WERI-Rb-1 (cell line): Measurements from ENCODE around the gene PITPNC1.
"Not testable (repeated sequence)": the region's sequence is repeated elsewhere in the genome, so short reads cannot be mapped to it uniquely, and the experiment has no call there.

Experiments
- DNase-seq: peaks from one replicate; pipeline ENCODE4 v3.0.0-alpha.2; 2020
- H3K27ac ChIP-seq: fragments of 250-450 bp; sonication (Bioruptor Pico); 2 replicates; pipeline ENCODE4 v1.5.1; 2020; ENCODE audit warnings: mild to moderate bottlenecking, moderate library complexity
- H3K27me3 ChIP-seq: fragments of 250-450 bp; sonication (Bioruptor Pico); 2 replicates; pipeline ENCODE4 v1.5.1; 2021; ENCODE audit warnings: mild to moderate bottlenecking, low read depth, moderate library complexity; ENCODE audit not compliant: insufficient read depth, severe bottlenecking
- H3K36me3 ChIP-seq: fragments of 250-450 bp; sonication (Bioruptor Pico); 2 replicates; pipeline ENCODE4 v1.5.1; 2020; ENCODE audit warnings: mild to moderate bottlenecking, moderate library complexity
- H3K4me3 ChIP-seq: 2 replicates; pipeline ENCODE4 v1.5.1; 2011; ENCODE audit warnings: low read depth, mild to moderate bottlenecking, control low read depth, low read length
- H3K9me3 ChIP-seq: fragments of 250-450 bp; sonication (Bioruptor Pico); 2 replicates; pipeline ENCODE4 v1.5.1; 2021; ENCODE audit warnings: mild to moderate bottlenecking, moderate library complexity; ENCODE audit not compliant: severe bottlenecking
- TF ChIP-seq, protein P1 (sequence below): IDR thresholded peaks from 2 replicates; pipeline ENCODE4 v1.5.1; 2011; ENCODE audit warnings: low read depth, mild to moderate bottlenecking, control low read depth, inconsistent platforms, low read length

The PITPNC1 gene

DNA sequence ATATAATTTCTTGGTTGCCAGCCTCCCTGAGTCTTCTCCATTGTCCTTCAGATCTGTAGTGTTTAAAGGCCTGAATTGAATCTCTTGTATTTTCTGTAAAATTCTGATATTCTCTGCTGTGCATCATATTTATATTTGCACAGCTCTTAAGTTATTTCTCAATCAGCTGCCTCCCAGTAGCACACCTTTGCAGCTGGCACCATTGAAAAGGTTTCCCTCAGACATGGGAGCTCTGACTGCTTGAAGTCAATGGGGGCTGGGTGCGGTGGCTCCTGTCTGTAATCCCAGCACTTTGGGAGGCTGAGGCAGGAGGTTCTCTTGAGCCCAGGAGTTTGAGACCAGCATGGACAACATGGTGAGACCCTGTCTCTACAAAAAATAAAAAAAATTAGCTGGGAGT, 40.4 kb downstream of the PITPNC1 start:
- no peak overlapping the region for H3K27ac ChIP-seq
- H3K4me3 ChIP-seq = no peak overlapping the region
- TF ChIP-seq, protein P1, sequence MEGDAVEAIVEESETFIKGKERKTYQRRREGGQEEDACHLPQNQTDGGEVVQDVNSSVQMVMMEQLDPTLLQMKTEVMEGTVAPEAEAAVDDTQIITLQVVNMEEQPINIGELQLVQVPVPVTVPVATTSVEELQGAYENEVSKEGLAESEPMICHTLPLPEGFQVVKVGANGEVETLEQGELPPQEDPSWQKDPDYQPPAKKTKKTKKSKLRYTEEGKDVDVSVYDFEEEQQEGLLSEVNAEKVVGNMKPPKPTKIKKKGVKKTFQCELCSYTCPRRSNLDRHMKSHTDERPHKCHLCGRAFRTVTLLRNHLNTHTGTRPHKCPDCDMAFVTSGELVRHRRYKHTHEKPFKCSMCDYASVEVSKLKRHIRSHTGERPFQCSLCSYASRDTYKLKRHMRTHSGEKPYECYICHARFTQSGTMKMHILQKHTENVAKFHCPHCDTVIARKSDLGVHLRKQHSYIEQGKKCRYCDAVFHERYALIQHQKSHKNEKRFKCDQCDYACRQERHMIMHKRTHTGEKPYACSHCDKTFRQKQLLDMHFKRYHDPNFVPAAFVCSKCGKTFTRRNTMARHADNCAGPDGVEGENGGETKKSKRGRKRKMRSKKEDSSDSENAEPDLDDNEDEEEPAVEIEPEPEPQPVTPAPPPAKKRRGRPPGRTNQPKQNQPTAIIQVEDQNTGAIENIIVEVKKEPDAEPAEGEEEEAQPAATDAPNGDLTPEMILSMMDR = no peak
- peaks cover 6% of the 10 kb centered on the region for H3K9me3 ChIP-seq
- DNase-seq = no peak
- no peaks in the 10 kb centered on the region for H3K27me3 ChIP-seq
- H3K36me3 ChIP-seq = no peaks in the 10 kb centered on the region

DNA sequence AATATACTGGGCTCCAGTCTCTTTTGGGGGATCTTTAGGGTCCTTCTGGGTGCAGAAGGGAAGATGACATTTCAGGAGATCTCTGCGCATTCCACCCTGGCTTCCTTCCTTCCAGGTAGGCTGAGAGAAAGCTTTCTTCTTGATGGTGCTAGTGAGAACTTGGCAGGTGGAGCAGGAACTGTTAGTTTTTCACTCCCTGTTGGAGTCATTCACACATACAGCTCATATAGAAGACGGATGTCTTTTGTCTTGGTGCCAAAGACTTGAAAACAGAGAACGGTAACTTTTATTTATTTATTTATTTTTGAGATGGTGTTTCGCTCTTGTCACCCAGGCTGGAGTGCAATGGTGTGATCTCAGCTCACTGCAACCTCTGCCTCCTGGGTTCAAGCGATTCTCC, 43.9 kb downstream of the PITPNC1 start:
- Histone ChIP-seq H3K27me3 (no peaks in the 10 kb centered on the region), H3K27ac (no peak overlapping the region), H3K36me3 (no peaks in the 10 kb centered on the region), H3K4me3 (no peak overlapping the region), H3K9me3 (no peaks in the 10 kb centered on the region)
- TF ChIP-seq, protein P1 = no peak
- DNase-seq = no peak

DNA sequence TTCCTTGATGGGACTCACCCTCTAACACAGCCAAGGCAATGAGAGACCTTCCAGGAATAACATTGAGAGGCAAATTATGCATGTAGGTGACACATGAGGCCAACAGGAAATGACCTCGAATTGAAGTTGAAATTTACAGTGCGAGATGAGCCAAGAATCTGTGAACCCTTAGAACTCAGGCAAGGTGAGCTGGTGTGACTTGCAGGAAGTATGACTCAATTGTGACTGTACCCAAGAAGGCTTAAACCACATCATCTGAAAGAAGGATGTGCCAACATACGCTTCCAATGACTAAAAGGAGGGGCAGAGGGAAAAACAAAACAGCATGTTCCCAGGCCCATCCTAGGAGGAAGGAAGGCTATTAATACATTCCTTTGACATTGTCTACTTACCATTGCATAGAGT, 44.8 kb downstream of the PITPNC1 start:
- H3K4me3 ChIP-seq = no peak overlapping the region
- H3K27ac ChIP-seq = no peak overlapping the region
- no peaks in the 10 kb centered on the region for H3K9me3 ChIP-seq
- DNase-seq = no peak
- H3K27me3 ChIP-seq = no peaks in the 10 kb centered on the region
- TF ChIP-seq, protein P1 = no peak
- H3K36me3 ChIP-seq = no peaks in the 10 kb centered on the region

DNA sequence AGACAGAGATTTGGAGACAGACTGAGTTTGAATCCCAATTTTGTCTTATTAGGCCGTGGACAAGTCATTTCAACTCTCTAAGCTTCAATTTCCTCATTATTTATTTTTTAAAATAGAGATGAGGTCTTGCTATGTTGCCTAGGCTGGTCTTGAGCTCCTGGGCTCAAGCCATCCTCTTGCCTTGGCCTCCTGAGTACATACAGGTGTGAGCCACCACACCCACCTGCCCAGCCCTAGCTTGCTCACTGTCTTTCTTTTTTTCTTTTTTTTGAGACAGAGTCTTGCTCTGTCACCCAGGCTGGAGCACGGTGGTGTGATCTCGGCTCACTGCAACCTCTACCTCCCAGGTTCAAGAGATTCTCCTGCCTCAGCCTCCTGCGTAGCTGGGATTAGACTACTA, 45.2 kb downstream of the PITPNC1 start:
- not testable (repeated sequence) for H3K27me3 ChIP-seq, DNase-seq, H3K36me3 ChIP-seq, H3K9me3 ChIP-seq, H3K4me3 ChIP-seq, H3K27ac ChIP-seq

DNA sequence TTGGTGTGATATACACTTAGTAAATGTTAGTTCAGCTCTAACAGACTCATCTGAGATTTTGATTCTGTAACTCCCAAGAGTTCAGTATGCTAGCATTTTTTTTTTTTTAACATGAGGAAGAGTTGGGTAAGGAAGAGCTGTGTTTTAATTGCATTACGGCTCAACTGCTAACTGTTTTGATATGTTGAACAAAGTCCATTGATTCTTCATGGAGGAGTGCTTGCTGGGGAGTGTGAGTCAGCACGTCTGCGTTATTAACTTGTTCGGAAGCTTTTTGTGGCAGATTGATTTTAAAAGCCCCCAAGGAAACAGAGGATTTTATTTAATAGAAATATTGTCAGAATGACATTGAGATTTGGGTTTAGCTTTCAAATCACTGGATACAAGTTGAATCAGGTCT, 45.8 kb downstream of the PITPNC1 start:
- Histone ChIP-seq H3K9me3 (no peaks in the 10 kb centered on the region), H3K27me3 (no peaks in the 10 kb centered on the region), H3K4me3 (no peak overlapping the region), H3K27ac (no peak overlapping the region), H3K36me3 (no peaks in the 10 kb centered on the region)
- TF ChIP-seq, protein P1 = no peak
- no peak for DNase-seq

DNA sequence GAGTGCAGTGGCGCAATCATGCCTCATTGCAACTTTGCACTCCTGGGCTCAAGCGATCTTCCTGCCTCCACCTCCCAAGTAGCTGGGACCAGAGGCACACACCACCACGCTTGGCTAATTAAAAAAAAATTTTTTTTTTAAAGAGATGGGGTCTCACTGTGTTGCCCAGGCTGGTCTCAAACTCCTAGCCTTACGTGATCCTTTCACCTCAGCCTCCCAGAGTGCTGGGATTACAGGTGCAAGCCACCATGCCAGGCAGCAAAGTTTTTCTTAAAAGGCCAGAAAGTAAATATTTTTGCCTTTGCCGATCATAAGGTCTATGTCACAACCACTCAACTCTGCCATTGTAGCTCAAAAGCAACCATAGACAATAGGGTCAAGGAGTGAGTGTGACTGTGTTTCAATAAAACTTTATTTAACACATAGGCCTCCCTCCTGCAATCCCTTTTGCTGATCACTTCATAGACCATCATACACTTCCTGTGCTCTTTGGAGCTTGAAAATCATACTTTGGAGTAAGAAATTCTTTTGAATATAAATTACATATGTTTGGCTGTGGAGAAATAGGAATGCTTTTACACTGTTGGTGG, 48.6 kb downstream of the PITPNC1 start:
- Histone ChIP-seq H3K27ac (no peak overlapping the region), H3K4me3 (no peak overlapping the region), H3K9me3 (no peaks in the 10 kb centered on the region), H3K27me3 (no peaks in the 10 kb centered on the region), H3K36me3 (no peaks in the 10 kb centered on the region)
- DNase-seq = no peak
- TF ChIP-seq, protein P1 = no peak
